GM19240 (cell line): ENCODE results near the gene RASL11B.
"Not testable (repeated sequence)": the region's sequence is repeated elsewhere in the genome, so short reads cannot be mapped to it uniquely, and the experiment has no call there.

Experiments
- DNase-seq: peaks from one replicate; pipeline ENCODE4 v3.0.0; 2011; ENCODE audit warnings: low spot score; ENCODE audit not compliant: insufficient read length

The RASL11B gene

DNA sequence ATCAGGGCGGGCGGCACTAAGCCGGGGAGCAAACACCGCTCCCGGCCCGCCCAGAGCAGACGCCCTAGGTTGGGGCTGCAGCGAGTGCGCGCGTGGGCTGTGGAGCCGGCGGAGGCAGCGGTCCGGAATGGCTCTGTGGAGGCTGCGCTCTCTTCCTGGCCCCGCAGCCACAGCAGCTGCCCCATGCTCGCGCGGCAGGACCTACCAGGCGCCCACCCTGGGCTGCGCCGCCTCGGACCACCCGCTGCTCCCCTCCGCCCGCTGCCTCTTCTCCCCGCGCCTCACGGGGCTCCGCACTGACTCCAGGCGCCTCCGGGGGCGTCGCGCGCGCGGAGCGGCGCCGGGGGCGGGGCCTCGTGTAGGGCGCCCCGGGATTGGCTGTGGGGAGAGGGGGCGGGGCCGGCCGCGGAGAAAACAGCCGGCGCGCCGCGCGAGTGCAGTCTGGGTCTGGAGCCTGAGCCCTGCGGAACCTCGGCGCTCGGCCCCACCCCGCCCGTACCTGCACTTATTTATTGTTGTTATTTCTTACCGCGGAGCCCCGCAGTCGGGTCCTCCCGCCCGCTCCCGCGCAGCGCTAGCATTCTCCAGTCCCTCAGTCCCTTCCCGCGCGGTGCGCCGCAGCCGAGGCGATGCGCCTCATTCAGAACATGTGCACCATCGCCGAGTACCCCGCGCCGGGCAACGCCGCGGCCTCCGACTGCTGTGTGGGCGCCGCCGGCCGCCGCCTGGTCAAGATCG is at the start of gene RASL11B:
Gene RASL11B (plus strand): TSS at position 439 of the 738 bp plus-strand sequence. CDS start 191 bp downstream, at position 630.
- peak; percentile 91 for DNase-seq

- no peak for DNase-seq
Measured at GRCh38 chr4:52813546-52813945, 48.6 kb upstream of the RASL11B start.

DNA sequence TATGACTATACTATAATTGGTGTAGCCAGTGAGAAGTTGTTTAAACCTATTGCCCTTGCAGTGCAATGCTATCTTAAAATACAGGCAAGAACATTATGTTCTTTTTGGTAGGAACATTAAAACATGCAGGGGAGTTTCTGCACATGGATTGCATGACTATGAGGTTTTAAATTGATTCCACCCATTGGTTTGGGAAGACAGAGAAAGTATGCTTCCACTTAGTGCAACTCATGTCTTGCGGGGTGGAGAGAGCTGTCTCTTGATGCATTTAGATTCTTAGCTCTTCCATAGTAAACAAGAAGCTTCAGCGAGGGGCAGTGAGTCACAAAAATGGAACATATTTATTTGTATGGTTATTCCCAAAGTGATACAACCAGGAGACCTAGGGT is 39.5 kb upstream of the RASL11B start:
- no peak for DNase-seq

GRCh38 chr4:52822972-52823701 is 39.0 kb upstream of the RASL11B start:
- no peak for DNase-seq

DNA sequence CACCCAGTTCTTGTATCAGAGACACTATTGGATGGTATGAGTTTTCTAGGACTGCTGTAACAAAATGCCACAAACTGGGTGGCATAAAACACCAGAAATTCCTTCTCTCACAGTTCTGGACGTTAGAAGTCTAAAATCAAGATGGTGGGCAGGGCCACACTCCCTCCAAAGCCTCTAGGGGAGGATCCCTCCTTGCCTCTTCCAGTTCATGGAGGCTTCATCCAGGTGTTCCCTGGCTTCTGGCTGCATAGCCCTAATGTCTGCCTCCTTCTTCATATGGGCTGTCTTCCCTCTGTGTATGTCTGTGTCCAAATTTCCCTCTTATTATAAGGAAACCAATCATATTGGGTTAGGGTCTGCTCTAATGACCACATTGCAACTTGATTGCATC is 38.4 kb upstream of the RASL11B start:
- no peak for DNase-seq

DNA sequence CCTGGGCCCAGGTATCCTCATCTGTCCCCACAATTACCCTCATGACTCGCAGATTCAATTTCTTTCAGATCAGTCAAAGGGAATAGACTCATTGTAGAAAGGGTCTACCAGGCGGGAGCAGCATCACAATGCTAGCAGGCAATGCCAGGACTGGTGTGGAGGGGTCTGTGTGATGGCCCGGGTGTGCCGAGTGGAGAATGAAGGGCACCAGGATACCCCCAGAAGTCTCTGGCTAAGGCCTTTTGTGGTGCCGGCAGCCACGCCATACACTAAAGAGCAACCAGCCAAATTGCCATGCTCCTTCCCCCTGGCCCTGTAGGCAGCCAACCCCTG is 37.9 kb upstream of the RASL11B start:
- no peak for DNase-seq

GRCh38 chr4:52824603-52825459 is 37.3 kb upstream of the RASL11B start:
- no peak for DNase-seq

- DNase-seq: no peak
Measured at GRCh38 chr4:52825460-52826090, 36.5 kb upstream of the RASL11B start.

DNA sequence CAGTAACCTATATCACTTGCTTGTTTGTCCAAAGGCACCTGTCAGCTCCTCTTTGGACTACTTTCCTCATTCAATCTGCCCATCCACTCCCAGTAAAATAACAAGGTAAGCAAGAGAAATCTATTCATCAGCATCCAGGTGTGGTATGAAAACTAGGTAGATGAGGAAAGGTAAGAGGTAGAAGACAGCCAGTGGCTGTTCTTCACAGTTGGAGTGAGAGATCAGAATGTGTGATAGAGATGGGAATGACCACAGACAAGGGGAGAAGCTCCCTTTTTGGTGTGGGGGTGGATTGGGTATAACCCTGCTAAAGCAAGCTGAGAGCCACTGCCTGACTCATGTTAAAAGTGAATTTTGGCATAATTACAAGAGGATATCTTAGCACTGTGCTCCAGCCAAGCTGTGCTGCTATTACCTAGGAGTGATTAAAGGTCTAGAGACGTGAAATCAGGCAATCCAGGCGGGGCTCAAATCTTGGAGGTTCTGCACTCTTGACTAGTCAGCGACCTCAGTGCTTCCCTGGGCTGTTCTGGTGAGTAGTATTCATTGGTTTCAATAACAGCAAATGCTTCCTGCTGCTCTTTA is 28.1 kb upstream of the RASL11B start:
- no peak for DNase-seq

GRCh38 chr4:52834641-52835456 is 27.3 kb upstream of the RASL11B start:
- not testable (repeated sequence) for DNase-seq

DNA sequence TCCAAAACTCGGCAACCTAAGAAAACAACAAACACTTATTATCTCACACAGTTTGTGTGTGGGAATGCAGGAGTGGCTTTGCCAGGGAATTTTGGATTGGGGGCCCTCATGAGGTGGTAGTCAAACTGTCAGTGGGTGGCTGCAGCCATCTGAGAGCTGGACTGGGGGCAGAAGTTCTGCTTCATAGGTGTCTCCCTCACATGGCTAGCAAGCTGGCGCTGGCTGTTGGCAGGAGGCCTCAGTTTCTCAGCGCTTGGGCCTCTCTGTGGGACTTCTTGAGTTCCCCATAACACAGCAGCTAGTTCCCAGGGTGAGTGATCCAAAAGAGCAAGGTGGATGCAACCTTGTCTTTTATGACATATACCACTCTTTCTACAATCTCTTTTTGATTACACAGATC is 26.0 kb upstream of the RASL11B start:
- DNase-seq: no peak

GRCh38 chr4:52836678-52837077 is 25.4 kb upstream of the RASL11B start:
- DNase-seq: no peak

GRCh38 chr4:52837716-52838558 is 24.2 kb upstream of the RASL11B start:
- no peak for DNase-seq

- no peak for DNase-seq
Measured at GRCh38 chr4:52838729-52839586, 23.2 kb upstream of the RASL11B start.

- DNase-seq: no peak
Measured at GRCh38 chr4:52840531-52841370, 21.4 kb upstream of the RASL11B start.

GRCh38 chr4:52841682-52842456 is 20.2 kb upstream of the RASL11B start:
- no peak for DNase-seq

DNA sequence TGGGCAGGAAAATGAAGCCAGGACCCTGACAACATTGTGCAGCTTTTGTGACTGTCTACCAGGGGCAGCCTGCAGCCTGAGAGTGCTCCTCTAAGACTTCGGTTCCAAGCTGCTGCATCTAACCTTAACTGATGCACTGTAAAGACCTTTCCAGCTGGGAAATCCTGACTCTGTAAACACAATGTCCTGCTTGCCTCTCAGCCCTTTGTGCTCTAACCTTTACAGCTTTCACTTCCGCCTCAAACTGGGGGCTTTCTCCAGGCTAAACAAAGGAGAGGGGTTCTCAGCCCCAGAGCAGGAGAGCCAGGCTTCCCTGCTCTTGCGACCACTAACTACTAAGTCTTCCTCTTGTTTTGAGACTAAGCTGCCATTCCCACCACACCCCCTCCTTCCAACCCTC is 19.3 kb upstream of the RASL11B start:
- DNase-seq: no peak
